ENCODE data around the gene PCSK5. TPM values are rescaled to one million over a fixed set of nuclear protein-coding genes. Genes with fewer than 3 reads are reported as not detected.

PCSK5 gene
- total and polyA plus RNA-seq, 2 donors (not counting 3 experiments of a cell fraction or from before 2014, with no cell fraction given), result 2.6 to 4.8 TPM

GRCh38 chr9:76336027-76336426 lies 445.6 kb downstream of the PCSK5 start:
- intact Hi-C loops (cut with micrococcal nuclease) (no loop called here), dilution Hi-C loops (cut with MboI; ENCODE audit: extremely low pct_ligation_motif_present, low sequenced_read_pairs) (no loop called here)
- no peaks in the 10 kb centered on the region for H3K9me3 ChIP-seq (replicated peaks; ENCODE audit: control insufficient read depth, insufficient read depth, low read length)
- no peaks in the 10 kb centered on the region for H3K79me2 ChIP-seq (ENCODE audit: control insufficient read depth, insufficient read depth, low read length)
- no peak overlapping the region for H3K9ac ChIP-seq (replicated peaks; ENCODE audit: extremely low read depth, insufficient read depth, low read length)
- FAIRE-seq (no peak), DNase-seq (ENCODE audit: low read depth, low spot score) (no peak)
- no peak overlapping the region for H2AFZ ChIP-seq (ENCODE audit: low read depth, low read length)
- no peak overlapping the region for H3K27ac ChIP-seq (ENCODE audit: insufficient read depth, low read depth, low read length)
- POLR2A ChIA-PET, result no interaction called here
- CTCF ChIA-PET, result no interaction called here
- no peak overlapping the region for H3K4me2 ChIP-seq (ENCODE audit: insufficient read depth, low read length)
- no TSS peak for BruUV-seq (replicated peaks)
- H3K4me1 ChIP-seq (ENCODE audit: control insufficient read depth, extremely low read depth, insufficient read depth, low read length), result no peaks in the 10 kb centered on the region
- H3K27me3 ChIP-seq (ENCODE audit: control insufficient read depth in 2 of 2, insufficient read depth in 2 of 2, low read length in 2 of 2), result peaks cover 6 to 8% of the 10 kb centered on the region in 2 experiments
- no peaks in the 10 kb centered on the region for H4K20me1 ChIP-seq (replicated peaks; ENCODE audit: control insufficient read depth, extremely low read depth, insufficient read depth, low read length)
- H3K36me3 ChIP-seq (ENCODE audit: control insufficient read depth in 2 of 2, extremely low read depth in 1 of 2, insufficient read depth in 2 of 2, low read length in 2 of 2), result no peaks in the 10 kb centered on the region
- no peak for TF ChIP-seq FOS (IDR thresholded peaks at IDR 0.05; ENCODE audit: borderline replicate concordance, insufficient read depth, low read length)
- no peak for TF ChIP-seq EZH2 (IDR thresholded peaks at IDR 0.05; ENCODE audit: borderline replicate concordance, low read depth, low read length, severe bottlenecking)
- no peak for TF ChIP-seq CTCF (IDR thresholded peaks at IDR 0.05; ENCODE audit: extremely low read depth in 1 of 2, insufficient read depth in 1 of 2, low read depth in 1 of 2, low read length in 2 of 2)
- TF ChIP-seq GATA2 (IDR thresholded peaks at IDR 0.05; ENCODE audit: insufficient read depth, insufficient read length, low read depth, low read length), result no peak
- TF ChIP-seq JUN (IDR thresholded peaks at IDR 0.05; ENCODE audit: borderline replicate concordance, insufficient read depth, insufficient read length, low read depth), result no peak
- no peak for TF ChIP-seq MYC (IDR thresholded peaks at IDR 0.05; ENCODE audit: low read depth, low read length)
- TF ChIP-seq POLR2A (IDR thresholded peaks at IDR 0.05; ENCODE audit: low read depth, low read length), result no peak
- TF ChIP-seq MAX (IDR thresholded peaks at IDR 0.05; ENCODE audit: insufficient read depth, insufficient read length), result no peak
- TF ChIP-seq POLR2AphosphoS5 (IDR thresholded peaks at IDR 0.05; ENCODE audit: insufficient read depth, low read depth, low read length), result no peak
- no peaks in the 10 kb centered on the region for H3K9me1 ChIP-seq (replicated peaks; ENCODE audit: control insufficient read depth, extremely low read depth, insufficient read depth, low read length)
- H3K4me3 ChIP-seq (replicated peaks in 1 of 3; ENCODE audit: insufficient read depth in 1 of 3, low read depth in 1 of 3, low read length in 3 of 3), result no peak overlapping the region
